Natural killer cell (primary cell): ENCODE measurements around the gene KIF5C. TPM values are rescaled to one million over a fixed set of nuclear protein-coding genes. Genes with fewer than 3 reads are reported as not detected.

Source experiments
- ATAC-seq, 3 donors: fragments of 150-1000 bp in 2 of 3; fragments of 200-7000 bp in 1 of 3; cut with Tn5 transposase; 1 replicate in 1 of 3; 2 replicates in 2 of 3; pipeline ENCODE4 v1.10.0; 2021; ENCODE audit warnings: mild to moderate bottlenecking in 2 of 3, moderate library complexity in 2 of 3
- DNase-seq, 2 donors: peaks; one replicate each; pipeline versions ENCODE4 v3.0.0 to v3.0.0-alpha.2; 2013 to 2021; ENCODE audit warnings: mixed read lengths in 1 of 2
- H3K27ac ChIP-seq: one replicate; pipeline ENCODE4 v1.5.1; 2013; ENCODE audit warnings: mild to moderate bottlenecking, low read length
- H3K27me3 ChIP-seq: one replicate; pipeline ENCODE4 v1.6.1; 2013; ENCODE audit warnings: low read length; ENCODE audit not compliant: control insufficient read depth, insufficient read depth
- H3K36me3 ChIP-seq: one replicate; pipeline ENCODE4 v1.6.1; 2013; ENCODE audit warnings: low read length; ENCODE audit not compliant: control insufficient read depth, insufficient read depth
- H3K4me1 ChIP-seq: one replicate; pipeline ENCODE4 v1.6.1; 2013; ENCODE audit warnings: low read length; ENCODE audit not compliant: control insufficient read depth, insufficient read depth
- H3K4me3 ChIP-seq: one replicate; pipeline ENCODE4 v1.5.1; 2013; ENCODE audit warnings: low read length
- H3K9me3 ChIP-seq: one replicate; pipeline ENCODE4 v1.6.1; 2013; ENCODE audit warnings: low read length; ENCODE audit not compliant: control insufficient read depth, insufficient read depth
- H3K27ac Mint-ChIP-seq, 2 donors: one replicate each; pipeline ENCODE4 v1.8.0; 2022; ENCODE audit warnings: mild to moderate bottlenecking in 2 of 2, mixed read lengths in 2 of 2, moderate library complexity in 1 of 2
- H3K27me3 Mint-ChIP-seq, 2 donors: one replicate each; pipeline ENCODE4 v1.8.0; 2022; ENCODE audit warnings: low read depth in 2 of 2, mixed read lengths in 2 of 2
- H3K36me3 Mint-ChIP-seq: one replicate; pipeline ENCODE4 v1.8.0; 2022; ENCODE audit warnings: mixed read lengths
- H3K4me1 Mint-ChIP-seq, 2 donors: one replicate each; pipeline ENCODE4 v1.8.0; 2022; ENCODE audit warnings: mixed read lengths in 2 of 2
- H3K4me3 Mint-ChIP-seq: one replicate; pipeline ENCODE4 v1.8.0; 2022; ENCODE audit warnings: mild to moderate bottlenecking, moderate library complexity, mixed read lengths
- H3K9me3 Mint-ChIP-seq, 2 donors: one replicate each; pipeline ENCODE4 v1.8.0; 2022; ENCODE audit warnings: mixed read lengths in 2 of 2
- WGBS: methylation state at CpG from one replicate; pipeline ENCODE4 v1.1.7; 2013; ENCODE audit warnings: missing lambda C conversion rate; ENCODE audit not compliant: insufficient coverage; 5-methylcytosine and 5-hydroxymethylcytosine counted together
- intact Hi-C: fragments of 100-400 bp; cut with micrococcal nuclease; formaldehyde crosslinking; loops from one replicate; pipeline ENCODE4 v1.14.2; 2022
- total RNA-seq, 4 donors: library from RNA; stranded (reverse); fragments of 120-200 nt in 1 of 4; gene quantifications; one replicate each; pipeline versions ENCODE4 v1.2.3 to v1.2.4, GENCODE V29; 2013 to 2022
- TF ChIP-seq, protein P1 (sequence below): fragments of 200-600 bp; IDR thresholded peaks from one replicate; pipeline ENCODE4 v1.8.0; 2022; ENCODE audit warnings: antibody characterized with exemption

The KIF5C gene
- total RNA-seq, 3 donors from 2014 or later (not counting 1 experiment from before 2014, with no cell fraction given): 0.42 to 2.7 (median 1.8) TPM

- no peaks in the 10 kb centered on the region for H3K36me3 Mint-ChIP-seq
- ATAC-seq: no peak
Observed at GRCh38 chr2:148935791-148936190, 60.8 kb downstream of the KIF5C start.

DNA sequence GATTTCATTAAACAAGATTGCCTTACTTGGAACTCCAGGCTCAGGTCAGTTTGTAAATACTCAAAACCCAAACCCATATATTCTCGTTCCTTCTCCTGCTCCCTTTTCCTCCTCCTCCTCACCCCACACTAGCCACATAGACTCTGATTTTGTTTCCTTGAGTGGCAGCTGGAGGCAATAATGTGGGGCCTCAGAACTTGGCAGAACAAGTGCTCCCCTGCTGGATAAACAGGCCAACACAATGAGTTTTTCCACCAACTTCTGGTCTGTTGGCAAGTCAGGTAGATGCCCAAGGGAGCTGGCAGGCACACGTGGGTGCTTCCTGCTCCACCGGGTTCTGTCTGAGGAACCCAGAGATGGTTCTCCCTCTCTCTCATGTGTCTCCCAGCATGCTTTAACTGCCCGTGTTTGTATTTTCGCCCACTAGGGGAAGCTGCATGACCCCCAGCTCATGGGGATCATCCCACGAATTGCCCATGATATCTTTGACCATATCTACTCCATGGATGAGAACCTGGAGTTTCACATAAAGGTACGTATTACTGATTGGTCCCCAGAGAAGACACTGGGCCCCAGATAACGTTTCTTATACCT is 61.9 kb downstream of the KIF5C start:
- ATAC-seq: no peak
- Histone ChIP-seq H3K9me3 (no peaks in the 10 kb centered on the region), H3K4me1 (no peaks in the 10 kb centered on the region), H3K36me3 (no peaks in the 10 kb centered on the region), H3K27me3 (no peaks in the 10 kb centered on the region), H3K4me3 (no peak overlapping the region), H3K27ac (no peak overlapping the region)
- intact Hi-C loops: no loop called here
- 79% methylated on average over 8 of the region's 8 CpGs for WGBS
- Mint-ChIP-seq H3K27me3 (no peaks in the 10 kb centered on the region), H3K9me3 (no peaks in the 10 kb centered on the region), H3K27ac (no peak overlapping the region), H3K4me3 (no peak overlapping the region), H3K4me1 (no peaks in the 10 kb centered on the region), H3K36me3 (no peaks in the 10 kb centered on the region)
- no peak for DNase-seq
- TF ChIP-seq, protein P1, sequence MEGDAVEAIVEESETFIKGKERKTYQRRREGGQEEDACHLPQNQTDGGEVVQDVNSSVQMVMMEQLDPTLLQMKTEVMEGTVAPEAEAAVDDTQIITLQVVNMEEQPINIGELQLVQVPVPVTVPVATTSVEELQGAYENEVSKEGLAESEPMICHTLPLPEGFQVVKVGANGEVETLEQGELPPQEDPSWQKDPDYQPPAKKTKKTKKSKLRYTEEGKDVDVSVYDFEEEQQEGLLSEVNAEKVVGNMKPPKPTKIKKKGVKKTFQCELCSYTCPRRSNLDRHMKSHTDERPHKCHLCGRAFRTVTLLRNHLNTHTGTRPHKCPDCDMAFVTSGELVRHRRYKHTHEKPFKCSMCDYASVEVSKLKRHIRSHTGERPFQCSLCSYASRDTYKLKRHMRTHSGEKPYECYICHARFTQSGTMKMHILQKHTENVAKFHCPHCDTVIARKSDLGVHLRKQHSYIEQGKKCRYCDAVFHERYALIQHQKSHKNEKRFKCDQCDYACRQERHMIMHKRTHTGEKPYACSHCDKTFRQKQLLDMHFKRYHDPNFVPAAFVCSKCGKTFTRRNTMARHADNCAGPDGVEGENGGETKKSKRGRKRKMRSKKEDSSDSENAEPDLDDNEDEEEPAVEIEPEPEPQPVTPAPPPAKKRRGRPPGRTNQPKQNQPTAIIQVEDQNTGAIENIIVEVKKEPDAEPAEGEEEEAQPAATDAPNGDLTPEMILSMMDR: no peak

More at GRCh38 chr2:148935791-148936190, 60.8 kb downstream of the KIF5C start:
- H3K4me1 ChIP-seq: no peaks in the 10 kb centered on the region
- intact Hi-C loops: no loop called here
- Mint-ChIP-seq H3K4me3 (no peak overlapping the region), H3K4me1 (no peaks in the 10 kb centered on the region), H3K27ac (no peak overlapping the region), H3K9me3 (no peaks in the 10 kb centered on the region), H3K27me3 (no peaks in the 10 kb centered on the region)
- no peak overlapping the region for H3K4me3 ChIP-seq
- H3K27me3 ChIP-seq: no peaks in the 10 kb centered on the region
- 95% methylated on average over 5 of the region's 5 CpGs for WGBS
- no peak for DNase-seq
- TF ChIP-seq, protein P1: no peak
- no peaks in the 10 kb centered on the region for H3K36me3 ChIP-seq
- H3K27ac ChIP-seq: no peak overlapping the region
- no peaks in the 10 kb centered on the region for H3K9me3 ChIP-seq

GRCh38 chr2:148939271-148939670 is 64.2 kb downstream of the KIF5C start:
- Mint-ChIP-seq H3K9me3 (no peaks in the 10 kb centered on the region), H3K36me3 (no peaks in the 10 kb centered on the region), H3K27me3 (no peaks in the 10 kb centered on the region), H3K4me1 (no peaks in the 10 kb centered on the region), H3K4me3 (no peak overlapping the region), H3K27ac (no peak overlapping the region)
- H3K27me3 ChIP-seq: no peaks in the 10 kb centered on the region
- DNase-seq: no peak
- no peak overlapping the region for H3K27ac ChIP-seq
- intact Hi-C loops: no loop called here
- no peaks in the 10 kb centered on the region for H3K36me3 ChIP-seq
- ATAC-seq: no peak
- H3K4me3 ChIP-seq: no peak overlapping the region
- no peaks in the 10 kb centered on the region for H3K9me3 ChIP-seq
- TF ChIP-seq, protein P1: no peak
- no peaks in the 10 kb centered on the region for H3K4me1 ChIP-seq

- Mint-ChIP-seq H3K4me3 (no peak overlapping the region), H3K36me3 (no peaks in the 10 kb centered on the region), H3K4me1 (no peaks in the 10 kb centered on the region), H3K9me3 (no peaks in the 10 kb centered on the region), H3K27me3 (no peaks in the 10 kb centered on the region), H3K27ac (no peak overlapping the region)
- ATAC-seq (no peak), DNase-seq (no peak)
- no peaks in the 10 kb centered on the region for H3K9me3 ChIP-seq
- WGBS: 97% methylated on average over 3 of the region's 3 CpGs
- TF ChIP-seq, protein P1: no peak
- H3K4me1 ChIP-seq: no peaks in the 10 kb centered on the region
- no peak overlapping the region for H3K27ac ChIP-seq
- intact Hi-C loops: no loop called here
- H3K36me3 ChIP-seq: no peaks in the 10 kb centered on the region
- H3K27me3 ChIP-seq: no peaks in the 10 kb centered on the region
- H3K4me3 ChIP-seq: no peak overlapping the region
Observed at GRCh38 chr2:148943097-148943496, 68.1 kb downstream of the KIF5C start.
